HG02870 (cell line): ENCODE measurements around the gene CHRM3.
"Not testable (repeated sequence)": the region's sequence is repeated elsewhere in the genome, so short reads cannot be mapped to it uniquely, and the experiment has no call there.

Experiments used
- ATAC-seq: cut with Tn5 transposase; IDR thresholded peaks from one replicate; pipeline ENCODE4 v1.9.1; 2021; ENCODE audit warnings: mild to moderate bottlenecking, moderate library complexity; ENCODE audit not compliant: unreplicated experiment

CHRM3 gene

GRCh38 chr1:239386453-239387303 is at the start of gene CHRM3:
CHRM3 (plus strand) TSS chr1:239386568; CDS start chr1:239907452, 520,884 bp downstream.
- no peak for ATAC-seq

GRCh38 chr1:239337799-239338430 is 48.5 kb upstream of the CHRM3 start:
- no peak for ATAC-seq

- no peak for ATAC-seq
Observed at GRCh38 chr1:239347776-239348175, 38.6 kb upstream of the CHRM3 start.

GRCh38 chr1:239348635-239349353 is 37.6 kb upstream of the CHRM3 start:
- ATAC-seq, result no peak

- ATAC-seq, result no peak
Observed at GRCh38 chr1:239349699-239350098, 36.7 kb upstream of the CHRM3 start.

GRCh38 chr1:239353536-239353935 is 32.8 kb upstream of the CHRM3 start:
- no peak for ATAC-seq

GRCh38 chr1:239354231-239354630 is 32.1 kb upstream of the CHRM3 start:
- no peak for ATAC-seq

GRCh38 chr1:239357867-239358266 is 28.5 kb upstream of the CHRM3 start:
- ATAC-seq, result no peak

GRCh38 chr1:239361403-239361802 is 25.0 kb upstream of the CHRM3 start:
- ATAC-seq, result no peak

- no peak for ATAC-seq
Observed at GRCh38 chr1:239363930-239364329, 22.4 kb upstream of the CHRM3 start.

- no peak for ATAC-seq
Observed at GRCh38 chr1:239367196-239367810, 19.1 kb upstream of the CHRM3 start.

GRCh38 chr1:239368436-239369109 is 17.8 kb upstream of the CHRM3 start:
- ATAC-seq, result no peak

GRCh38 chr1:239370869-239371268 is 15.5 kb upstream of the CHRM3 start:
- not testable (repeated sequence) for ATAC-seq

- no peak for ATAC-seq
Observed at GRCh38 chr1:239382666-239383065, 3.7 kb upstream of the CHRM3 start.

GRCh38 chr1:239383714-239384113 is 2.7 kb upstream of the CHRM3 start:
- no peak for ATAC-seq

- ATAC-seq, result no peak
Observed at GRCh38 chr1:239387304-239388158, 1.2 kb downstream of the CHRM3 start.

- ATAC-seq, result no peak
Observed at GRCh38 chr1:239388159-239388485, 1.8 kb downstream of the CHRM3 start.

- no peak for ATAC-seq
Observed at GRCh38 chr1:239388578-239388977, 2.2 kb downstream of the CHRM3 start.

- ATAC-seq, result no peak
Observed at GRCh38 chr1:239389703-239390102, 3.3 kb downstream of the CHRM3 start.

GRCh38 chr1:239392271-239392670 is 5.9 kb downstream of the CHRM3 start:
- ATAC-seq, result no peak
